SK-N-SH (cell line): ENCODE measurements around the gene NLGN1. TPM values are rescaled to one million over a fixed set of nuclear protein-coding genes. Genes with fewer than 3 reads are reported as not detected.

Experiments
- CTCF ChIA-PET: fragments of 300-600, 350-600 bp; formaldehyde crosslinking; extraction: SDS; loops from one replicate; lab custom pipeline; 2021; lab: Yijun Ruan, JAX
- POLR2A ChIA-PET: fragments of 350-600 bp; sonication (Branson Sonifier 250); formaldehyde crosslinking; extraction: SDS; loops from one replicate; lab custom pipeline; 2020; ENCODE audit warnings: antibody characterized with exemption, inconsistent platforms; lab: Yijun Ruan, JAX
- DNase-seq: peaks from one replicate; pipeline ENCODE4 v3.0.0; 2012
- H2AFZ ChIP-seq: fragments of 200-600 bp; sonication (generic); 2 replicates; pipeline ENCODE4 v1.8.1; 2016; ENCODE audit warnings: antibody characterized with exemption, mild to moderate bottlenecking, low read depth
- H3F3A ChIP-seq: fragments of 200-600 bp; sonication (generic); replicated peaks from 2 replicates; pipeline ENCODE3; 2016; ENCODE audit warnings: antibody characterized with exemption, mild to moderate bottlenecking; ENCODE audit not compliant: insufficient read depth
- H3K27ac ChIP-seq, 2 experiments: fragments of 200-500 bp in 1 of 2; fragments of 200-600 bp in 1 of 2; sonication (Bioruptor generic) in 1 of 2; sonication (generic), shearing (Covaris generic) in 1 of 2; 2 replicates each; pipeline versions ENCODE4 v1.5.1 to v1.6.1; 2014 to 2016; ENCODE audit warnings: low read depth in 2 of 2, inconsistent platforms in 1 of 2, low read length in 1 of 2, mild to moderate bottlenecking in 1 of 2, mixed read lengths in 1 of 2
- H3K27me3 ChIP-seq: fragments of 200-600 bp; sonication (generic), shearing (Covaris generic); 2 replicates; pipeline ENCODE4 v1.6.1; 2016; ENCODE audit warnings: mixed run types; ENCODE audit not compliant: insufficient read depth
- H3K36me3 ChIP-seq, 2 experiments: fragments of 200-500 bp in 1 of 2; fragments of 200-600 bp in 1 of 2; sonication (Bioruptor generic) in 1 of 2; sonication (generic) in 1 of 2; replicated peaks in 1 of 2; 2 replicates each; pipeline versions ENCODE3 to v1.5.1; 2014 to 2016; ENCODE audit warnings: low read length in 1 of 2, mild to moderate bottlenecking in 1 of 2; ENCODE audit not compliant: insufficient read depth in 2 of 2, control insufficient read depth in 1 of 2
- H3K4me1 ChIP-seq, 2 experiments: fragments of 200-500 bp in 1 of 2; fragments of 200-600 bp in 1 of 2; sonication (Bioruptor generic) in 1 of 2; sonication (generic), shearing (Covaris generic) in 1 of 2; 2 replicates each; pipeline versions ENCODE4 v1.5.1 to v1.6.1; 2014 to 2016; ENCODE audit warnings: low read depth in 1 of 2, low read length in 1 of 2, mixed run types in 1 of 2; ENCODE audit not compliant: insufficient read depth in 2 of 2, control insufficient read depth in 1 of 2
- H3K4me2 ChIP-seq: fragments of 200-600 bp; sonication (generic), shearing (Covaris generic); 2 replicates; pipeline ENCODE4 v1.6.1; 2017; ENCODE audit warnings: mixed run types
- H3K4me3 ChIP-seq, 2 experiments: fragments of 200-500 bp in 1 of 2; fragments of 200-600 bp in 1 of 2; sonication (Bioruptor generic) in 1 of 2; sonication (generic), shearing (Covaris generic) in 1 of 2; 2 replicates each; pipeline versions ENCODE4 v1.5.1 to v1.8.1; 2014 to 2016; ENCODE audit warnings: low read depth in 2 of 2, inconsistent platforms in 1 of 2, low read length in 1 of 2, mild to moderate bottlenecking in 1 of 2, mixed read lengths in 1 of 2, moderate library complexity in 1 of 2
- H3K79me2 ChIP-seq: fragments of 200-600 bp; sonication (generic); 2 replicates; pipeline ENCODE4 v1.8.1; 2017; ENCODE audit warnings: mild to moderate bottlenecking; ENCODE audit not compliant: insufficient read depth
- H3K9ac ChIP-seq: fragments of 200-600 bp; sonication (generic); 2 replicates; pipeline ENCODE4 v1.6.1; 2017; ENCODE audit warnings: mixed run types
- H3K9me2 ChIP-seq: fragments of 200-600 bp; sonication (generic); 2 replicates; pipeline ENCODE4 v1.6.1; 2017; ENCODE audit warnings: mixed run types
- H3K9me3 ChIP-seq: fragments of 200-600 bp; sonication (generic); 2 replicates; pipeline ENCODE4 v1.6.1; 2017; ENCODE audit warnings: mixed run types, mild to moderate bottlenecking, moderate library complexity
- H4K20me1 ChIP-seq: fragments of 200-600 bp; sonication (generic); 2 replicates; pipeline ENCODE4 v1.6.1; 2017; ENCODE audit warnings: mild to moderate bottlenecking, mixed run types; ENCODE audit not compliant: insufficient read depth
- EZH2phosphoT487 ChIP-seq: fragments of 200-600 bp; sonication (generic); IDR thresholded peaks from 2 replicates; pipeline ENCODE4 v1.6.1; 2017; ENCODE audit warnings: low read depth, mixed run types, mild to moderate bottlenecking, antibody characterized with exemption, moderate library complexity, borderline replicate concordance
- FOSL2 ChIP-seq: IDR thresholded peaks from 2 replicates; pipeline ENCODE4 v1.4.0; 2012; ENCODE audit warnings: low read depth, mild to moderate bottlenecking, moderate library complexity, borderline replicate concordance
- FOXJ3 ChIP-seq: sonication (generic); formaldehyde crosslinking; IDR thresholded peaks from 2 replicates; pipeline ENCODE4 v1.5.1; 2020; ENCODE audit warnings: mild to moderate bottlenecking, missing genetic modification reagents
- FOXM1 ChIP-seq: IDR thresholded peaks from 2 replicates; pipeline ENCODE4 v1.4.0; 2012; ENCODE audit warnings: low read depth, mild to moderate bottlenecking
- MEF2A ChIP-seq: IDR thresholded peaks from 2 replicates; pipeline ENCODE4 v1.4.0; 2012; ENCODE audit warnings: low read depth, borderline replicate concordance
- MXI1 ChIP-seq: IDR thresholded peaks from 2 replicates; pipeline ENCODE4 v1.6.1; 2012; ENCODE audit warnings: mild to moderate bottlenecking, low read depth, low read length, improper control_type of control experiment
- PBX3 ChIP-seq: IDR thresholded peaks from 2 replicates; pipeline ENCODE4; 2012
- RAD21 ChIP-seq: IDR thresholded peaks from 2 replicates; pipeline ENCODE4 v1.6.1; 2012; ENCODE audit warnings: mild to moderate bottlenecking, low read length
- RCOR1 ChIP-seq: fragments of 150-350 bp; IDR thresholded peaks from 2 replicates; pipeline ENCODE4 v1.6.1; 2017; ENCODE audit warnings: antibody characterized with exemption, low read length
- RFX5 ChIP-seq: IDR thresholded peaks from 2 replicates; pipeline ENCODE4 v1.6.1; 2012; ENCODE audit warnings: mild to moderate bottlenecking, improper control_type of control experiment, low read length
- RXRA ChIP-seq: IDR thresholded peaks from 2 replicates; pipeline ENCODE4 v1.4.0; 2012; ENCODE audit warnings: low read depth, mild to moderate bottlenecking, borderline replicate concordance
- SIN3A ChIP-seq: IDR thresholded peaks from 2 replicates; pipeline ENCODE4 v1.6.1; 2012; ENCODE audit warnings: low read depth, mild to moderate bottlenecking, low read length, moderate library complexity, borderline replicate concordance
- SMC3 ChIP-seq: IDR thresholded peaks from 2 replicates; pipeline ENCODE4 v1.6.1; 2012; ENCODE audit warnings: low read depth, low read length, improper control_type of control experiment
- TAF1 ChIP-seq: IDR thresholded peaks from 2 replicates; pipeline ENCODE4 v1.6.1; 2012; ENCODE audit warnings: low read depth, mild to moderate bottlenecking, low read length, moderate library complexity, borderline replicate concordance
- ZBTB33 ChIP-seq: IDR thresholded peaks from 2 replicates; pipeline ENCODE4 v1.4.0; 2012; ENCODE audit warnings: low read depth, borderline replicate concordance
- WGBS: methylation state at CpG from one replicate; pipeline ENCODE4 v1.1.6; 2017; ENCODE audit warnings: low lambda C conversion rate; 5-methylcytosine and 5-hydroxymethylcytosine counted together
- polyA plus RNA-seq, 3 experiments: library from polyadenylated mRNA; depleted of rRNA; stranded (reverse); fragments of >200 nt; gene quantifications; 2 replicates each; pipeline ENCODE4 v1.2.3, GENCODE V29; 2012
- TF ChIP-seq, protein P1 (sequence below): fragments of 150-350 bp; IDR thresholded peaks from 2 replicates; pipeline ENCODE4 v1.6.1; 2016; ENCODE audit warnings: mild to moderate bottlenecking, low read depth, low read length
- TF ChIP-seq, protein P2 (sequence below): IDR thresholded peaks from 2 replicates; pipeline ENCODE4 v1.4.0; 2012; ENCODE audit warnings: low read depth

NLGN1 gene
- polyA plus RNA-seq, 1 of the 3 experiments (the other 2 are of a cell fraction): 1.5 TPM

DNA sequence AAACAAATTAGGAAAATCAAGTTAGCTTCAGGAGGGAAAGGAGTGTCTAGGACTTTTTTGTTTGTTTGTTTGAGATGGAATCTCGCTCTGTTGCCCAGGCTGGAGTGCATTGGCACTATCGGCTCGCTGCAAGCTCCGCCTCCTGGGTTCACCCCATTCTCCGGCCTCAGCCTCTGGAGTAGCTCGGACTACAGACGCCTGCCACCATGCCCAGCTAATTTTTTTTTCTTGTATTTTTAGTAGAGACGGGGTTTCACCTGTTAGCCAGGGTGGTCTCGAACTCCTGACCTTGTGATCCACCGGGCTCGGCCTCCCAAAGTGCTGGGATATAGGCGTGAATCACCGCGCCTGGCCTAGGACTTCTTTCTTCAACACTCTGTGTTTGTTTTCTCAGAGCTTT lies 171.1 kb downstream of the NLGN1 start:
- 81% methylated on average over 14 of the region's 14 CpGs for WGBS
- POLR2A ChIA-PET: no interaction called here
- CTCF ChIA-PET: no interaction called here

More for the DNA sequence above, 171.1 kb downstream of the NLGN1 start:
- Histone ChIP-seq H3K79me2 (no peaks in the 10 kb centered on the region), H4K20me1 (no peaks in the 10 kb centered on the region), H3K27me3 (no peaks in the 10 kb centered on the region), H3K27ac (no peak overlapping the region), H3F3A (no peaks in the 10 kb centered on the region), H2AFZ (no peak overlapping the region), H3K9me2 (no peaks in the 10 kb centered on the region), H3K9me3 (no peaks in the 10 kb centered on the region), H3K4me2 (no peak overlapping the region), H3K36me3 (no peaks in the 10 kb centered on the region), H3K4me1 (no peaks in the 10 kb centered on the region), H3K9ac (no peak overlapping the region), H3K4me3 (no peak overlapping the region)
- DNase-seq: no peak
- TF ChIP-seq PBX3: no peak
- TF ChIP-seq, protein P1, sequence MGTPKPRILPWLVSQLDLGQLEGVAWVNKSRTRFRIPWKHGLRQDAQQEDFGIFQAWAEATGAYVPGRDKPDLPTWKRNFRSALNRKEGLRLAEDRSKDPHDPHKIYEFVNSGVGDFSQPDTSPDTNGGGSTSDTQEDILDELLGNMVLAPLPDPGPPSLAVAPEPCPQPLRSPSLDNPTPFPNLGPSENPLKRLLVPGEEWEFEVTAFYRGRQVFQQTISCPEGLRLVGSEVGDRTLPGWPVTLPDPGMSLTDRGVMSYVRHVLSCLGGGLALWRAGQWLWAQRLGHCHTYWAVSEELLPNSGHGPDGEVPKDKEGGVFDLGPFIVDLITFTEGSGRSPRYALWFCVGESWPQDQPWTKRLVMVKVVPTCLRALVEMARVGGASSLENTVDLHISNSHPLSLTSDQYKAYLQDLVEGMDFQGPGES: no peak
- no peak for TF ChIP-seq FOXJ3 (CRISPR knock-in tag)
- TF ChIP-seq ZBTB33: no peak
- TF ChIP-seq SIN3A: no peak
- no peak for TF ChIP-seq RCOR1
- TF ChIP-seq RAD21: no peak
- no peak for TF ChIP-seq FOXM1
- no peak for TF ChIP-seq FOSL2
- TF ChIP-seq TAF1: no peak
- TF ChIP-seq, protein P2, sequence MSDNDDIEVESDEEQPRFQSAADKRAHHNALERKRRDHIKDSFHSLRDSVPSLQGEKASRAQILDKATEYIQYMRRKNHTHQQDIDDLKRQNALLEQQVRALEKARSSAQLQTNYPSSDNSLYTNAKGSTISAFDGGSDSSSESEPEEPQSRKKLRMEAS: no peak
- no peak for TF ChIP-seq SMC3
- TF ChIP-seq EZH2phosphoT487: no peak
- TF ChIP-seq MXI1: no peak
- no peak for TF ChIP-seq RXRA
- TF ChIP-seq RFX5: no peak
- TF ChIP-seq MEF2A: no peak
